Central memory CD8-positive, alpha-beta T cell (primary cell): ENCODE measurements around the gene RSRP1.
A peak's percentile ranks its signal among the peaks of the same experiment; 100 is the strongest.
"Not testable (repeated sequence)": the region's sequence is repeated elsewhere in the genome, so short reads cannot be mapped to it uniquely, and the experiment has no call there.

Experiments used
- ATAC-seq: fragments of 150-1000 bp; cut with Tn5 transposase; replicated peaks from 2 replicates; pipeline ENCODE4 v1.10.0; 2022; ENCODE audit warnings: mild to moderate bottlenecking, moderate FRiP score, moderate number of reproducible peaks; ENCODE audit not compliant: poor library complexity, severe bottlenecking; ENCODE audit errors: extremely low read depth
- DNase-seq, 2 donors: peaks; one replicate each; pipeline ENCODE4 v3.0.0; 2021; ENCODE audit warnings: low spot score in 2 of 2
- H3K27ac Mint-ChIP-seq: one replicate; pipeline ENCODE4 v1.8.0; 2022; ENCODE audit warnings: low read depth, mild to moderate bottlenecking, moderate library complexity, mixed read lengths
- H3K27me3 Mint-ChIP-seq: one replicate; pipeline ENCODE4 v1.8.0; 2022; ENCODE audit warnings: mixed read lengths
- H3K36me3 Mint-ChIP-seq: one replicate; pipeline ENCODE4 v1.8.0; 2022; ENCODE audit warnings: mild to moderate bottlenecking, moderate library complexity, mixed read lengths; ENCODE audit not compliant: insufficient read depth
- H3K4me1 Mint-ChIP-seq: one replicate; pipeline ENCODE4 v1.8.0; 2022; ENCODE audit warnings: mixed read lengths
- H3K4me3 Mint-ChIP-seq: one replicate; pipeline ENCODE4 v1.8.0; 2022; ENCODE audit warnings: mild to moderate bottlenecking, moderate library complexity, mixed read lengths
- H3K9me3 Mint-ChIP-seq: one replicate; pipeline ENCODE4 v1.8.0; 2022; ENCODE audit warnings: mixed read lengths

The RSRP1 gene

DNA sequence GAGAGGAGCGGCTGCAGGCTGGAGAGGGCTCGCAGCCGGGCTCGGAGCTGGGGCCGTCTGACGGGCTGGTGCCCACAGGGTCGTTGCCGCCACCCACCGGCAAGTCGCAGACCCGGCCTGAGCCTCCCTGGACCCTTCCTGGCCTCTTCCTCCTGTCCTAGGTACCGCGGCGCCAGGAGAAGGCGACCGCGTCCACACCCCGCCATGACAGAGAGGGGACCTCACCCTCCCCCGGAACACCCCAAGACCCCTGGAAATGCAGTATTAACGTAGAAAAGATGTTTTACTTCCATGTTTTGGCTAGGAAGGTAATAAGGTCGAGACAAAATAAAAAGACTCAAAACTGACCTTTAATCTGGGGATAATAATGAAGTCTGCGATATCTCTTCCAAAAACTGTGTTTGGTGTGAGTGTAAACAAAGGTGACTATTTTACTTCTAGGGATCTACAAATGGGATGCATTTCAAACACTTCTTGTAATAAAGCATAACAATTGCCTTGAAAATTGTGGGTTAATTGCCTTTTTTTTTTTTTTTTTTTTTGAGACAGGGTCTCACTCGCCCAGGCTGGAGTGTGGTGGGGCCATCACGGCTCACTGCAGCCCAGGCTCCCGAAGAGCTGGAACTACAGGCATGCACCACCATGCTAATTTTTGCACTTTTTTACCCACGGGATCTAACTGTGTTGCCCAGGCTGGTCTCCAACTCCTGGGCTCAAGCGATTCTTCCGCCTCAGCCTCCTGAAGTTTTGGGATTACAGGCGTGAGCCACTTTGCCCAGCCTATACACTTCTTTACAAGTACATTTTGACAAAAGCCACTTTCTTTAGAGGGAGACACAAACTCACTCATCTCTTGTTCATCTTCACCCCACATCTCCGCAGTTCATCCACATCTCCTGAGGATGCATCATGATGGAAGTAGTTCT is 838 bp upstream of the RSRP1 start:
- H3K36me3 Mint-ChIP-seq = peaks cover 52% of the 10 kb centered on the region
- H3K27ac Mint-ChIP-seq = peak overlapping the region; percentile 97
- H3K4me1 Mint-ChIP-seq = peaks cover 39% of the 10 kb centered on the region
- no peaks in the 10 kb centered on the region for H3K27me3 Mint-ChIP-seq
- DNase-seq = no peak
- ATAC-seq = peak; percentile 25
- no peaks in the 10 kb centered on the region for H3K9me3 Mint-ChIP-seq
- peak overlapping the region; percentile 96 for H3K4me3 Mint-ChIP-seq

DNA sequence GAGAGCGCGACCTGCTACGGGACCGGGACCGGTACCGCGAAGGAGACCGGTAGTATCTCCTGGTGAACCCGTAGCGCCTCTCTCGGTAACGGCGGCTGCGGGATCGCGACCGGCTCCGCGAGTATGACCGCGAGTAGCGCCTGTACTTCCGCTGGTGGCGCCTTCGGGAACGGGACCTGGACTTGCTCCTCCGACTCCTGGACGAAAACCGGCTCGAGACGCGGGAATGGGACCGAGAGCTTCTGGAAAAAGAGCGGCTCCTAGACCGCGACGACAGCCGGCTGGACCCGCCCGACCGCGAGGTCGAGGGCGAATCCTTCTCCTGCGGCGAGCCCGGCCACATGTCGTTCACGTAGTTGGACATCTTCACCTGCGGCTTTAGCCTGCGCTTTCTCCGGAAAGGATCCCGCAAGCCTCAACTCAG is 642 bp downstream of the RSRP1 start:
- Mint-ChIP-seq H3K27me3 (no peaks in the 10 kb centered on the region), H3K36me3 (peaks cover 62% of the 10 kb centered on the region), H3K27ac (peak overlapping the region; percentile 97), H3K4me1 (peaks cover 39% of the 10 kb centered on the region), H3K9me3 (no peaks in the 10 kb centered on the region), H3K4me3 (peak overlapping the region; percentile 96)
- peak; percentile 25 to 28 for DNase-seq
- ATAC-seq = no peak

DNA sequence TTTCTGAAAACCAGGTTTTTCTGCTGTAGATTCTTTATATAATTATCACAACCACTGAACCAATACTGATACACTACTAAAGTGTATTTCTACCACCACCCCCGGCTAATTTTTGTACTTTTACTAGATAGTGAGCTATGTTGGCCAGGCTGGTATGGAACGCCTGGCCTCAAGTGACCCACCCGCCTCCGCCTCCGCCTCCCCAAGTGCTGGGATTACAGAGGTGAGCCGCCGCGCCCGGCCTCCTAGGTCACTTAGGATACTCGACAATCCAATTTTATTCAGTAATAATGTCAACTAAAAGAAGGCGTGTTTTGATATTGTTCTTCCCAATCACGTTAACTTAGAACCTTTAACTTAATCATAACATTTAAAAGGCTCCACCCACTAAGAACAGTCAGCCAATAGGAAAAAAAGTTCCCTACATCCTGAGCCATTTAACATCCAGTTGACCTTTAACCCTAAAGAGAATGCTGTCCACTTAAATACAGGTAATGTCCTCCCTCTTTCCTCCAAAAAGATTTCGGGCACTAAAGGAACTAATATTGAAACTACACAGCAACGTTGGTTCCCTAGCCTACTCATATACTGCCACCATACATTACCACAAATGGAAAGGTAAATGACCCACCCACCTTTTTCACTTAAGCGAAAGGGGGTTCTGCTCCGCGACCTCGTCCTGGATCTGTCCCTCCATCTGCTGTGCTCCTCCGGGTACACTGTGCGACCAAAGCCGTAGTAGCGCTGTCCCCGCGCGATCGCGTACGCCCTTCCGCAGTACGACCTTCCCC is 1.2 kb downstream of the RSRP1 start:
- H3K4me1 Mint-ChIP-seq = peaks cover 39% of the 10 kb centered on the region
- DNase-seq (no peak), ATAC-seq (no peak)
- H3K27ac Mint-ChIP-seq = peak overlapping the region; percentile 97
- H3K4me3 Mint-ChIP-seq = peak overlapping the region; percentile 96
- H3K27me3 Mint-ChIP-seq = no peaks in the 10 kb centered on the region
- peaks cover 68% of the 10 kb centered on the region for H3K36me3 Mint-ChIP-seq
- H3K9me3 Mint-ChIP-seq = no peaks in the 10 kb centered on the region

DNA sequence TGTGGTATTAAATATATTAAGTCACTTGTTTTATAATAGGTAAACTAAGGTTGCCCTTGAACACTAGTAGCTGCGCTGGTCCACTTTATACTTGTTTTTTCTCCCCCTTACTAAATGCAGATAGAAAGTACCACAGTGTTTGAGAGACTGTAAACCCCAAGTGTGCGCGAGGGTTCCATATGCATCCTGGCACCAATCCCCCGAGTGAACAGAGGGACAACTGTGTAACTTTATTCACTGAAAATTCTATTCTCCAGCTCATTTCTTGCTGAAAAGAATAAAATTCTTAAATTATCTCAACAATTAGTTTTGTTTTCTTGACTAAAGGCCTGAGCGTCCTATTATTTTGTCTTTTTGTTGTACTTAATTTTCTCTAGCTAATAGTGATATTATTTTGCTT is 1.9 kb downstream of the RSRP1 start:
- ATAC-seq = no peak
- H3K36me3 Mint-ChIP-seq = peaks cover 75% of the 10 kb centered on the region
- peaks cover 41% of the 10 kb centered on the region for H3K4me1 Mint-ChIP-seq

DNA sequence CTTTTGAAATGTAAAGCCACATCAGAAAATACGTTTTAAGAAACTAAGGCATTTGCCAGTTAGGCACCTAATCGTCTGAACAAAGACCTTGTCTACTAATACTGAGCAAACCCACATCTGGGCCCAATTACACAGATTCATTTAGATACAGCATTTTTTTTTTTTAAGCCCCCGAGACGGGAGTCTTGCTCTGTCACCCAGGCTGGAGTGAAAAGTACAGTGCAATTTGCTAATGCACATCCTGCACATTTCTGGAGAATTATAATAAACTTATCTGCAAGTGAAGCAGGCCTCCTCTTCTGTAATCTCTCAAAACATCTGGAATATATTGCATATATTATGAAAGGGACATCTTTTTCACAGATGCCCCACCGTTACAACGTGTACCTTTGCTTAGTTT is 3.3 kb downstream of the RSRP1 start:
- Mint-ChIP-seq H3K27me3 (no peaks in the 10 kb centered on the region), H3K4me1 (peaks cover 54% of the 10 kb centered on the region), H3K9me3 (no peaks in the 10 kb centered on the region), H3K27ac (peak overlapping the region; percentile 51), H3K36me3 (peaks cover 85% of the 10 kb centered on the region), H3K4me3 (peak overlapping the region; percentile 35)
- no peak for ATAC-seq
- DNase-seq = no peak

More for the DNA sequence above, 1.9 kb downstream of the RSRP1 start:
- H3K27me3 Mint-ChIP-seq = no peaks in the 10 kb centered on the region
- peak overlapping the region; percentile 96 for H3K4me3 Mint-ChIP-seq
- DNase-seq = no peak
- H3K27ac Mint-ChIP-seq = peak overlapping the region; percentile 97
- no peaks in the 10 kb centered on the region for H3K9me3 Mint-ChIP-seq

DNA sequence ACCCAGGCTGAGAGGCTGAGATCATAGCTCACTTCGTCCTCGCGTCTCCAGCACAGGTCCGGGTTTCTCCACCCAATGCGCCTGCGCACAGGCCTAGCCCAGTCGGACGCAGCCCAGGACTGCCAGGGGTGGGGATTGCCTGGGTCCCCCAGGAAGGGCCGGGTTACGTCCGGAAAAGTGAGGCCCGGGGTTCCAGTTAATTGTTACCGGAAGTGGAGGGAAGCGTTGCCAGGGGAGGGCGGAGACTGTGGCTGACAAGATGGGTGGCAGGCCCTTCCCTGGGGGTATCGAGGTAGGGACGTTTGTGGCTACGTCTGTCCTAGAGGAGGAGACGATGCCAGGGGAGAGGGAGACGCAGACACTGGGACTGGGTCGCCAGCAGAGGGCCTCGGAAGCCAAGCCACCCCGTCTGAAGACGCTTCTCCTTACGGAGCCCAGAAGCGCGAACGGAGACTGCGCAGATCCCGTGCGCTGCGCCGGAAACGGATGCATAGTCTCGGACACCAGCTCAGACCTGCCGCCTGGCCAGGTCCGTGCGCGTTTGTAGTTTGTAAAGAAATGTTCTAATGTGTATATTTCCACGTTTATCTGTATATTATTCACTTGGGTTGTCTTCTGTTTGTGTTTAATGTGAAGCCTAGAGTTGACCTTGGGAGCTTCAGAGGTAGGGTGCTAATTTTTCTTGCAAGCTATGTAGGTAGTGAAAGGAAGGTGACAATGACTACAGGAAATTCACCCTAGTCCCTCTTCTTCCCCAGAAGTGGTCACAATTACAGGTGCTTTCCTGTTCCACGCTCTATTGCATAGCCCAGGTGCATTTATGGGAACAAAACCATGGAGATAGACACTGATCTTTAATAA is 7.3 kb downstream of the RSRP1 start:
- Mint-ChIP-seq H3K27me3 (no peaks in the 10 kb centered on the region), H3K36me3 (peaks cover 61% of the 10 kb centered on the region), H3K4me3 (peak overlapping the region; percentile 85), H3K4me1 (peaks cover 40% of the 10 kb centered on the region), H3K27ac (peak overlapping the region; percentile 92), H3K9me3 (no peaks in the 10 kb centered on the region)
- DNase-seq = peak; percentile 73 to 74
- ATAC-seq = peak; percentile 87

DNA sequence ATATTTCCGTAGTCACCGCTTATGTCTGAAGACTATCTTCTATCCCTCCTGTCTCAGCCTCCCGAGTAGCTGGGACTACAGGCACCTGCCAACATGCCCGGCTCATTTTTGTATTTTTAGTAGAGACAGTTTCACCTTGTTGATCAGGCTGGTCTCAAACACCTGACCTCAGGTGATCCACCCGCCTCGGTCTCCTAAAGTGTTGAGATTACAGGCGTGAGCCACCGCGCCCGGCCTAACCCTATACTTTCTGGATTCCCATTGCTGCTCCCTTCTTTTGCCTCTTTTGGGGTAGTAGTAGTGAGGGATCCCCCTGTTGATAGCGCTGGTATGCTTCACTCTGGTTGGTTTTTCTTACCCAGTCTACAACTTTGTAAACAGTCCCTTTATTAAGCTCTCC is 9.2 kb downstream of the RSRP1 start:
- peaks cover 45% of the 10 kb centered on the region for H3K36me3 Mint-ChIP-seq
- no peak overlapping the region for H3K27ac Mint-ChIP-seq
- ATAC-seq = no peak

DNA sequence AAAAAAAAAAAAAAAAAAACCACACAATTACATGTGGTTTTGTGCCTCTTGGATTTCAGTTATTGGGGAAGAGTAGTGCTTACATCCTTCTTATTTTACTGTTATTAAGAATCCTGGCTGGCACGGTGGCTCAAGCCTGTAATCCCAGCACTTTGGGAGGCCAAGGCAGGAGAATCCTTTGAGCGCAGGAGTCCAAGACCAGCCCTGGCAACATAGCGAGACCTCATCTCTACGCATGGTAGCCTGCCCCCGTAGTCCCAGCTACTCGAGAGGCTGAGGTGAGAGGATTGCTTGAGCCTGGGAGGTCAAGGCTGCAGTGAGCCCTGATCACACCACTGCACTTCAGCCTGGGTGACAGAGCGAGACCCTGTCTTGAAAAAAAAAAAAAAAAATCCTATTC is 11.0 kb downstream of the RSRP1 start:
- H3K36me3 Mint-ChIP-seq = peaks cover 31% of the 10 kb centered on the region
- peaks cover 37% of the 10 kb centered on the region for H3K4me1 Mint-ChIP-seq
- not testable (repeated sequence) for H3K4me3 Mint-ChIP-seq, H3K27me3 Mint-ChIP-seq, H3K27ac Mint-ChIP-seq, H3K9me3 Mint-ChIP-seq, DNase-seq, ATAC-seq

More for the DNA sequence above, 9.2 kb downstream of the RSRP1 start:
- H3K4me3 Mint-ChIP-seq = no peak overlapping the region
- H3K9me3 Mint-ChIP-seq = no peaks in the 10 kb centered on the region
- peaks cover 32% of the 10 kb centered on the region for H3K4me1 Mint-ChIP-seq
- no peak for DNase-seq
- no peaks in the 10 kb centered on the region for H3K27me3 Mint-ChIP-seq

DNA sequence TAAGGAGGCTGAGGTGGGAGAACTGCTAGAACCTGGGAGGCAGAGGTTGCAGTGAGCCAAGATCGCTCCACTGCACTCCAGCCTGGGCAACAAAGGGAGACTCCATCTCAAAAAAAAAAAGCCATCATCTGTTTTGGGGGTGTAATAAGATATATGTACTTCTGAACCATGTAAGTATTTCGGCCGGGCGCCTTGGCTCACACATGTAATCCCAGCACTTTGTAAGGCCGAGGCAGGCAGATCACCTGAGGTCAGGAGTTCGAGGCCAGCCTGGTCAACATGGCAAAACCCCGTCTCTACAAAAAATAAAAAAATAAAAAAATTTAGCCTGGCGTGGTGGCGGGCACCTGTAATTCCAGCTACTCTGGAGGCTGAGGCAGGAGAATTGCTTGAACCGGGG is 11.8 kb downstream of the RSRP1 start:
- not testable (repeated sequence) for H3K9me3 Mint-ChIP-seq, H3K27ac Mint-ChIP-seq, H3K4me3 Mint-ChIP-seq, H3K27me3 Mint-ChIP-seq, DNase-seq, ATAC-seq
- H3K36me3 Mint-ChIP-seq = peaks cover 29% of the 10 kb centered on the region
- H3K4me1 Mint-ChIP-seq = peaks cover 40% of the 10 kb centered on the region

DNA sequence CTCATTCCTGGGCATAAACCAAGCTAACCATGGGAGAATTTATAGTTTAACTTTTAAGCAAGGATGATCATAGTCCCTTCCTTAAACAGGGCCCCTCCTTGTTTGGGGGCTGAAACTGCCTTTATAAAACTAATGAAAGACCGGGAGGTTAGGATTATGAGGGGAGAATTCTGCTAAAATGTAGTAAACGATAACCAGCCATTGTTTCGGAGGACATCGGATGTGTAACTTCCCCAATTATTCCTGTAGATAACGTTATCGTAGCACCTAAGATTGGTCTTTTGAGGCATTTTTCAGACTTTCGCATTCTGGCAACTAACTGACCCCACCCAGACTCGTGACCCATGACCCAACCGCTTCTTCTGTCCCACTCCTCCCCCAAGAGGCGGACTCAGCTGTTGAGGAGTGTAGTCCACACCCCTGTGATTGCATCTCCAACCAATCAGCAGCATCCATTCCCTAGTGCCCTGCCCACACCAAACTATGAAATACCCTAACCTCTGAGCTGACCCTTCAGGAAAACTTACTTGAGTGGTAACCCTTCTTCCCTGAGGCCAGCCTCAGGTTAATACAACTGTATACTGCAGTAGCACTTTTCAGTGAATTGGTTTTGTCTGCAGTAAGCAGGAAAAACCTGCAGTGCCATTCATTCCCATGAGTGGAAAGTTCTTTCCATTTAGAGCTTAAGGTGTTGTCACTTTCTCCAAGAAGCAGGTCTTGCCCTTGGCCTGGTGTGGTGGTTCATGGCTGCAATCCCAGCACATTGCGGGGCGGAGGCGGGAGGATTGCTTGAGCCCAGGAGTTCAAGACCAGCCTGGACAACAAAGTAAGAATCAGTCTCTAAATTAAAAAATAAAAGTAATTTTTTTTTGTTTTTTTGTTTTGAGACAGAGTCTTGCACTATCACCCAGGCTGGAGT is 14.1 kb downstream of the RSRP1 start:
- DNase-seq (peak in 1 of 2 donors; percentile 32), ATAC-seq (peak; percentile 37)
- Mint-ChIP-seq H3K36me3 (peaks cover 39% of the 10 kb centered on the region), H3K4me3 (no peak overlapping the region), H3K4me1 (peaks cover 29% of the 10 kb centered on the region), H3K9me3 (no peaks in the 10 kb centered on the region), H3K27me3 (no peaks in the 10 kb centered on the region), H3K27ac (no peak overlapping the region)

DNA sequence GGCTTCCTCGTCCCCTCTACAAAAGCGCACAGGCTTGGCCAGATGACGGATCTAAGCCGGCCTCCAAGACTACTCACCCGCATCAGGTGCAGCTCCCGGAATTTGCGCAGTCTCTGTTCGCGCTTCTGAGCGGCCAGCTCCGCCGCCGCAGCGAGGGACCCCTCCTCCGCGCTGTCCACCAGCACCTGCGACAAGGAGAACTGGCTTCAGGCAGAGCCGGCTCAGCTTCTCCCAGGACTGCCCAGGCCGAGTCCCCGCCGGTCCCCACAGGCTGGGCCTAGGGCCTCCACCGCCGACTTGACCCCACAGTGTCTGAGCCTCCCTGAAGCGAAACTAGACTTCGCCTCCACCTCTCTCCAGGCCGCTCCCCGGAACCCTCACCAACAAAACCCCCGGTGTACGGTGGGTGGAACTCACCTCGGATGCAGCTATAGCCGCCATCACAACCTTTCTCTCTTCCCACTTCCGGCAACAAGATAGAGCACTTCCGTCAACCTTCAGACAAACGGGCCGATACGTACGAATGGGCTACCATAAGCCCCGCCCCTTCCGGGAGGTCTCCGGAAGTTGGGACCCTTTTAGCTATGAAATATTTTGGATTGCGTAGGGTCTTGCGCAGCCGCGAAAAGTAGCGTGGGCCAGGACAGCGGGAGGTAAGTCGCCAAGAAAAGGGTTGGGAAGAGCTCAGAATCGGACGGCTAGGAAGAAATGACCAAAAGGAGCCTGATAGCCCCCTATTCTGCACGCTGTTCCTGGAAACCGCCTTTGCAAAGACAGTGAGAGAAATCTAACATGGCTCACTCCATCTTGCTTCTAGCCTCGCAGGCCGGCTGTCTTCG is 15.0 kb downstream of the RSRP1 start, which contains the start of gene SYF2:
SYF2 (minus strand) TSS at position 476 of the 839 bp plus-strand sequence; CDS start at position 441, 35 bp downstream.
- ATAC-seq (peak; percentile 96), DNase-seq (peak; percentile 79 to 84)
- Mint-ChIP-seq H3K4me3 (no peak within 1 kb of the TSS), H3K9me3 (no peaks in the 10 kb centered on the region), H3K27ac (no peak within 1 kb of the TSS), H3K27me3 (no peaks in the 10 kb centered on the region), H3K4me1 (peaks cover 22% of the 10 kb centered on the region), H3K36me3 (peaks cover 42% of the 10 kb centered on the region)
